ENCODE data around the gene GIT1.

The GIT1 gene

GRCh38 chr17:29546830-29547229 is 42.6 kb downstream of the GIT1 start:
- Histone ChIP-seq H3K9ac (ENCODE audit: low read depth, low read length) (no peak overlapping the region), H3K9me3 (ENCODE audit: control insufficient read depth, insufficient read depth, low read length) (no peaks in the 10 kb centered on the region), H3K4me3 (ENCODE audit: low read depth, low read length) (no peak overlapping the region), H3K36me3 (ENCODE audit: control insufficient read depth, insufficient read depth, low read length) (peaks cover 6% of the 10 kb centered on the region), H3K27me3 (ENCODE audit: control insufficient read depth, insufficient read depth, low read length) (no peaks in the 10 kb centered on the region), H3K4me1 (ENCODE audit: control insufficient read depth, insufficient read depth, low read length) (no peaks in the 10 kb centered on the region)

- Histone ChIP-seq H3K27me3 (ENCODE audit: control insufficient read depth, insufficient read depth, low read length) (no peaks in the 10 kb centered on the region), H3K9me3 (ENCODE audit: control insufficient read depth, insufficient read depth, low read length) (no peaks in the 10 kb centered on the region), H3K36me3 (ENCODE audit: control insufficient read depth, insufficient read depth, low read length) (peaks cover 6% of the 10 kb centered on the region), H3K4me3 (ENCODE audit: low read depth, low read length) (no peak overlapping the region), H3K4me1 (ENCODE audit: control insufficient read depth, insufficient read depth, low read length) (no peaks in the 10 kb centered on the region), H3K9ac (ENCODE audit: low read depth, low read length) (no peak overlapping the region)
These were observed 43.4 kb downstream of the GIT1 start for GRCh38 chr17:29546085-29546484.

GRCh38 chr17:29544066-29544465 is 45.4 kb downstream of the GIT1 start:
- H3K27me3 ChIP-seq (ENCODE audit: control insufficient read depth, insufficient read depth, low read length) = no peaks in the 10 kb centered on the region
- H3K9ac ChIP-seq (ENCODE audit: low read depth, low read length) = no peak overlapping the region
- H3K9me3 ChIP-seq (ENCODE audit: control insufficient read depth, insufficient read depth, low read length) = no peaks in the 10 kb centered on the region
- peaks cover 6% of the 10 kb centered on the region for H3K36me3 ChIP-seq (ENCODE audit: control insufficient read depth, insufficient read depth, low read length)
- no peaks in the 10 kb centered on the region for H3K4me1 ChIP-seq (ENCODE audit: control insufficient read depth, insufficient read depth, low read length)
- no peak overlapping the region for H3K4me3 ChIP-seq (ENCODE audit: low read depth, low read length)

- H3K9ac ChIP-seq (ENCODE audit: low read depth, low read length) = no peak overlapping the region
- peaks cover 15% of the 10 kb centered on the region for H3K36me3 ChIP-seq (ENCODE audit: control insufficient read depth, insufficient read depth, low read length)
- no peak overlapping the region for H3K4me3 ChIP-seq (ENCODE audit: low read depth, low read length)
- H3K27me3 ChIP-seq (ENCODE audit: control insufficient read depth, insufficient read depth, low read length) = no peaks in the 10 kb centered on the region
- H3K4me1 ChIP-seq (ENCODE audit: control insufficient read depth, insufficient read depth, low read length) = no peaks in the 10 kb centered on the region
- no peaks in the 10 kb centered on the region for H3K9me3 ChIP-seq (ENCODE audit: control insufficient read depth, insufficient read depth, low read length)
These were observed 55.5 kb downstream of the GIT1 start for GRCh38 chr17:29533976-29534375.

GRCh38 chr17:29526322-29526721 is 63.1 kb downstream of the GIT1 start:
- no peak overlapping the region for H3K9ac ChIP-seq (ENCODE audit: low read depth, low read length)

GRCh38 chr17:29524692-29525091 is 64.8 kb downstream of the GIT1 start:
- H3K36me3 ChIP-seq (ENCODE audit: control insufficient read depth, insufficient read depth, low read length) = peaks cover 9% of the 10 kb centered on the region
- no peak overlapping the region for H3K9ac ChIP-seq (ENCODE audit: low read depth, low read length)
- no peaks in the 10 kb centered on the region for H3K4me1 ChIP-seq (ENCODE audit: control insufficient read depth, insufficient read depth, low read length)
- H3K9me3 ChIP-seq (ENCODE audit: control insufficient read depth, insufficient read depth, low read length) = no peaks in the 10 kb centered on the region
- no peaks in the 10 kb centered on the region for H3K27me3 ChIP-seq (ENCODE audit: control insufficient read depth, insufficient read depth, low read length)
- H3K4me3 ChIP-seq (ENCODE audit: low read depth, low read length) = no peak overlapping the region

More at GRCh38 chr17:29526322-29526721, 63.1 kb downstream of the GIT1 start:
- no peaks in the 10 kb centered on the region for H3K4me1 ChIP-seq (ENCODE audit: control insufficient read depth, insufficient read depth, low read length)
- no peaks in the 10 kb centered on the region for H3K9me3 ChIP-seq (ENCODE audit: control insufficient read depth, insufficient read depth, low read length)
- no peak overlapping the region for H3K4me3 ChIP-seq (ENCODE audit: low read depth, low read length)
- H3K27me3 ChIP-seq (ENCODE audit: control insufficient read depth, insufficient read depth, low read length) = no peaks in the 10 kb centered on the region
- peaks cover 9% of the 10 kb centered on the region for H3K36me3 ChIP-seq (ENCODE audit: control insufficient read depth, insufficient read depth, low read length)
